Right cardiac atrium (tissue), 5 donors: ENCODE results near the gene FRMD3. TPM values are rescaled to one million over a fixed set of nuclear protein-coding genes. Genes with fewer than 3 reads are reported as not detected.

Source experiments
- ATAC-seq, 2 donors: fragments of 200-7000 bp; cut with Tn5 transposase; one replicate each; pipeline versions ENCODE4 v1.8.0 to v1.9.1; 2020; ENCODE audit warnings: moderate library complexity in 2 of 2, mild to moderate bottlenecking in 1 of 2
- DNase-seq, 3 donors: peaks; one replicate each; pipeline ENCODE4 v3.0.0-alpha.2; 2020
- H3K27ac ChIP-seq: one replicate; pipeline ENCODE4 v1.5.1; 2013; ENCODE audit warnings: mild to moderate bottlenecking, low read length, control low read depth, moderate library complexity
- H3K27me3 ChIP-seq: one replicate; pipeline ENCODE4 v1.6.1; 2013; ENCODE audit not compliant: control insufficient read depth, insufficient read depth
- H3K4me1 ChIP-seq: one replicate; pipeline ENCODE4 v1.6.1; 2013; ENCODE audit warnings: low read length; ENCODE audit not compliant: control insufficient read depth, insufficient read depth
- H3K4me3 ChIP-seq: one replicate; pipeline ENCODE4 v1.5.1; 2013; ENCODE audit warnings: low read length, control low read depth
- H3K9me3 ChIP-seq: one replicate; pipeline ENCODE4 v1.6.1; 2013; ENCODE audit warnings: low read length; ENCODE audit not compliant: control insufficient read depth
- WGBS: extraction: QIAGEN DNeasy Blood & Tissue Kit; methylation state at CpG from one replicate; pipeline ENCODE4 v1.1.7; 2013; 5-methylcytosine and 5-hydroxymethylcytosine counted together
- intact Hi-C, 4 donors: fragments of 100-400 bp; cut with DNase I; formaldehyde crosslinking; loops; one replicate each; pipeline versions ENCODE4 v1.11.0 to v1.14.0; 2022 to 2023
- polyA plus RNA-seq: library from polyadenylated mRNA; stranded (reverse); fragments of 200-250 nt; gene quantifications from one replicate; pipeline ENCODE4 v1.2.3, GENCODE V29; 2013
- total RNA-seq, 4 donors: library from RNA; stranded (reverse); fragmentation: NEBNext Ultra II Directional; extraction: Animal tissue kit (Norgen Biotek cat#: 25700); gene quantifications; one replicate each; pipeline ENCODE4 v1.2.1, GENCODE V29; 2021
- donor health status: healthy with polysubstance abuse.
- donor health status: DM: no; HTN: yes; CAD: no.
- donor health status: DM: no; HTN: no; CAD: no.
- donor health status: DM: no; HTN: yes; CAD: no; lungs with severe emphysema.
- donor health status: DM: yes; HTN: yes; CAD: no.

FRMD3 gene
- total and polyA plus RNA-seq, 5 donors = 34.3 to 75.1 (median 65.7) TPM

DNA sequence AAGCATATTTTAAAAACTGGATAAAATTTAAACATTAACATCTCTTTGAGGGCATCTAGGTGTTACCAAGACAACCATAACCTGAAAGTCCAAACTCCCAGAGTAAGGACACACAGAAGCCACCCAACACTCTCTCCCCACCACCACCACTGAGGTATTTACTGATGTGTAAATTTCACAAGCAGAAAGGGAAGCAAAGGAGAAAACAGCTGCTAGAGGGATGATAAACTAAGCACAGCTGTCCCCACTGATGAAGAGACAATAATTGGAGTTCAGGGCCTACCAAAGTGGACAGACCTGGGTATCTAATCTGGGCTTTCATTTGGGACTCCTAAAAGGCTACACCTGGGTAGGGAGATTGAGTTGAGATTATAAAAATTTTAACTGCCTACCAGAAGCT, 63.6 kb downstream of the FRMD3 start:
- H3K4me1 ChIP-seq = peaks cover 13% of the 10 kb centered on the region
- no peak overlapping the region for H3K4me3 ChIP-seq
- no peak overlapping the region for H3K27ac ChIP-seq
- no peak for ATAC-seq
- intact Hi-C loops = no loop called here
- H3K9me3 ChIP-seq = no peaks in the 10 kb centered on the region
- no peaks in the 10 kb centered on the region for H3K27me3 ChIP-seq
- no peak for DNase-seq

DNA sequence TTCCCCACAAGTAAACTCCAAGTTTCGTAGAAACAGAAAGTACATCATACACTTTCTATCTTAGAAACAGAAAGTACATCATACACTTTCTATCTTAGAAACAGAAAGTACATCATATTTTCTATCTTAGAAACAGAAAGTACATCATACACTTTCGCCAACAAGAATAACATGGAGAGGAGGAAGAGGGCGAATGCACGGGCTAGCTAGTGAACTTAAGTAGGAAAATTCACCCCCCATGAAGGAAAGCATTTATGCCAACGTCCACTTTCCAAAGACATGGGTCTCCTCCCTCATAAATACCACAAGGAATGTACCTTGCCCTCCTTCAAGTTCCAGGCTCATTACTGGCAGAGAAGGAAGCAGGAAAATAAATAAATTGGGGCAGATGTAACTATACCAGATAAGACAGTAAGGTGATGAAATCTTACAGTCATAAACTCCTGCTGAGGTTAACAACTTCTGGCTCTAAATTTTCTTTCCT, 64.7 kb downstream of the FRMD3 start:
- H3K27me3 ChIP-seq = no peaks in the 10 kb centered on the region
- no peak overlapping the region for H3K4me3 ChIP-seq
- 48% methylated on average over 5 of the region's 5 CpGs for WGBS
- peaks cover 13% of the 10 kb centered on the region for H3K4me1 ChIP-seq
- intact Hi-C loops = no loop called here
- ATAC-seq (no peak), DNase-seq (no peak)
- H3K27ac ChIP-seq = no peak overlapping the region
- no peaks in the 10 kb centered on the region for H3K9me3 ChIP-seq

DNA sequence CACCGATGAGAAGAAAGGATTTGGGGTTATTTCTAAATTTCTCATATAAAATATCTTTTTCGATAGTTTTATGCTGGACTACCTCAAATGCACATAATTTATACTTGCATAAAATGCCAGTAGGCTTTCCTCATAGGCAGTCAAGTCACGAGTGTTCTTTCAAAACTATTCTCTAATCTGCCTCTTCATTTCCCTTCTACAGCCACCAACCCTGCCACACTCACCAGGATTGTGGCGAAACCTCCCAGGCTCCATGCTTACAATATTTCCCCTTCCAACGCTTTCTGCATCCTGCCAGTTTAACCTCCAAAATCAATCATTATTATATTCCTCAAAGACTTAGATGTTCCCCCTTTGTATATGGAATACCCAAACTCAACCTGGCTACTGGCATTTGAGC, 65.4 kb downstream of the FRMD3 start:
- DNase-seq (no peak), ATAC-seq (peak in 1 of 2 donors; percentile 12)
- Histone ChIP-seq H3K4me1 (peaks cover 13% of the 10 kb centered on the region), H3K27ac (peak overlapping the region; percentile 28), H3K4me3 (no peak overlapping the region), H3K27me3 (no peaks in the 10 kb centered on the region), H3K9me3 (no peaks in the 10 kb centered on the region)
- intact Hi-C loops = no loop called here
- 80% methylated on average over 5 of the region's 5 CpGs for WGBS

GRCh38 chr9:83472221-83472665, 66.0 kb downstream of the FRMD3 start:
- no peak for DNase-seq
- intact Hi-C loops = no loop called here
- peaks cover 12% of the 10 kb centered on the region for H3K4me1 ChIP-seq

DNA sequence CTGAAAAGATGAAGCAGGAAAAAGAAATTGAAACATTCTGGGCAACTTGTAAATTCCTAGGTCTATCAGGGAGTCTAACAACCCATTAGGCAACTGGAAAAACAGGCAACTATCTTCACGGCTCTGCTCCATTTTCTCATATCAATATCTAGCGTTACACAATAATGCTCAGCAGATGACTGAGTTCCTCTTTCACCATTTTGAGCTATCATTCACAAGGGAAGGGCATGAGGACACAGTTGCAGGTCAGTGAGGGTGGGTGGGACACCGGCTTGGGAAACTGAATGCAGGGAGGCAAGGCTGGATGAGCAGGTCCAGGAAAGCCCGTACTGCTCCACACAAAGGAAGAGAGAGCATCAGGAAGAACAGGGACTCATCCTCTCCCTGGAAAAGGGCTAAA, 67.0 kb downstream of the FRMD3 start:
- WGBS = 83% methylated on average over 4 of the region's 4 CpGs
- Histone ChIP-seq H3K4me3 (no peak overlapping the region), H3K4me1 (peaks cover 12% of the 10 kb centered on the region), H3K27me3 (no peaks in the 10 kb centered on the region), H3K27ac (no peak overlapping the region), H3K9me3 (no peaks in the 10 kb centered on the region)
- ATAC-seq (peak; percentile 10 to 33), DNase-seq (no peak)
- intact Hi-C loops = no loop called here

More at GRCh38 chr9:83472221-83472665, 66.0 kb downstream of the FRMD3 start:
- peak; percentile 68 to 91 for ATAC-seq
- Histone ChIP-seq H3K9me3 (no peaks in the 10 kb centered on the region), H3K27ac (peak overlapping the region; percentile 34), H3K27me3 (no peaks in the 10 kb centered on the region), H3K4me3 (no peak overlapping the region)
- 68% methylated on average over 4 of the region's 4 CpGs for WGBS

DNA sequence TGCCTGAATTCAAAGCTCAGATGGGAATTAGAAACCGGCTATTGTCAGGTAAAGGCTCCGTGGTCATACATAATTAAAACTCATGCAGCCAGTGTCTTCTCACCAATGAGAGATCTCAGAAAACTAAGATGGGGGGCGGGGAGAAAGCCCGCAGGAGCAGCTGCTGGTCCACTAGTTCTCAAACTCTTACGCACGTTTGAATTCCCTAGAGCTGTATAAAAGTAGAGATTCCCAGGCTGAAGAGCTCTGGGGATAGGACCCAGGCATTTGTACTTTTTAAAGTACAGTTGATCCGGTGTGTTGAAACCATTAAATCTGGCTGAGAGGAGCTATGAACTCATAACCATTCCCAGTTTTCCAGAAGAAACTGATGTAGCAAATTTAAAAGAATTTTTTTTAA, 68.5 kb downstream of the FRMD3 start:
- no peak for ATAC-seq
- Histone ChIP-seq H3K9me3 (no peaks in the 10 kb centered on the region), H3K27ac (no peak overlapping the region), H3K27me3 (no peaks in the 10 kb centered on the region), H3K4me3 (no peak overlapping the region), H3K4me1 (peaks cover 12% of the 10 kb centered on the region)
- peak in 1 of 3 donors; percentile 53 for DNase-seq
- intact Hi-C loops = no loop called here
- WGBS = 80% methylated on average over 7 of the region's 7 CpGs

DNA sequence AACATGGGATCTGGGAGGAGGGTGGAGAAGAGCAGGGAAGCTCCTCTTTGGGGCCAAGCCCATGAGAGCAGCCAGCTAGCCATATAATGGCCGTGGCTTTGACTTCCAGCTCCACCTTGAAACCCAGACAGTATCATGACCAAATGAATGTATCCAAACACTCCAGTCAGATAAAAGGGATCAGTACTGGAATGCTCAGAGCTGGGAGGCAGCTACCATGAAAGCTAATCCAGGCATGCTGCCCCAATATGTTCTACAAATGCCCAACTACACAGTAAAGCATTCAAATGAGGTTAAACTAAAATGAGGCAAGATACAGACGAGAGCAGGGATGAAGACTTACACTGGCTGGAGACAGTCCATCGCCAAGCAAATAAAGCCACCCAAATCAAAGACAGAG, 69.4 kb downstream of the FRMD3 start:
- peaks cover 10% of the 10 kb centered on the region for H3K4me1 ChIP-seq
- no peaks in the 10 kb centered on the region for H3K9me3 ChIP-seq
- DNase-seq (no peak), ATAC-seq (no peak)
- H3K4me3 ChIP-seq = no peak overlapping the region
- intact Hi-C loops = no loop called here
- no peaks in the 10 kb centered on the region for H3K27me3 ChIP-seq
- H3K27ac ChIP-seq = no peak overlapping the region
- WGBS = 95% methylated on average over 3 of the region's 3 CpGs

GRCh38 chr9:83466877-83467276, 71.3 kb downstream of the FRMD3 start:
- no peaks in the 10 kb centered on the region for H3K27me3 ChIP-seq
- peaks cover 5% of the 10 kb centered on the region for H3K4me1 ChIP-seq
- ATAC-seq = no peak
- WGBS = 56% methylated on average over 2 of the region's 2 CpGs
- no peak overlapping the region for H3K27ac ChIP-seq
- H3K4me3 ChIP-seq = no peak overlapping the region
- no peaks in the 10 kb centered on the region for H3K9me3 ChIP-seq
- intact Hi-C loops = no loop called here
- no peak for DNase-seq

- peaks cover 2% of the 10 kb centered on the region for H3K4me1 ChIP-seq
- intact Hi-C loops = no loop called here
Measured at GRCh38 chr9:83466351-83466750, 71.8 kb downstream of the FRMD3 start.

GRCh38 chr9:83459830-83460229, 78.4 kb downstream of the FRMD3 start:
- no peaks in the 10 kb centered on the region for H3K4me1 ChIP-seq
- H3K27me3 ChIP-seq = no peaks in the 10 kb centered on the region
- ATAC-seq = no peak
- DNase-seq = no peak
- no peaks in the 10 kb centered on the region for H3K9me3 ChIP-seq
- 84% methylated on average over 4 of the region's 4 CpGs for WGBS
- H3K27ac ChIP-seq = no peak overlapping the region
- intact Hi-C loops = no loop called here
- H3K4me3 ChIP-seq = no peak overlapping the region

More at GRCh38 chr9:83466351-83466750, 71.8 kb downstream of the FRMD3 start:
- Histone ChIP-seq H3K27ac (no peak overlapping the region), H3K9me3 (no peaks in the 10 kb centered on the region), H3K27me3 (no peaks in the 10 kb centered on the region), H3K4me3 (no peak overlapping the region)
- WGBS = 95% methylated on average over 6 of the region's 6 CpGs
- ATAC-seq = no peak
- DNase-seq = no peak

DNA sequence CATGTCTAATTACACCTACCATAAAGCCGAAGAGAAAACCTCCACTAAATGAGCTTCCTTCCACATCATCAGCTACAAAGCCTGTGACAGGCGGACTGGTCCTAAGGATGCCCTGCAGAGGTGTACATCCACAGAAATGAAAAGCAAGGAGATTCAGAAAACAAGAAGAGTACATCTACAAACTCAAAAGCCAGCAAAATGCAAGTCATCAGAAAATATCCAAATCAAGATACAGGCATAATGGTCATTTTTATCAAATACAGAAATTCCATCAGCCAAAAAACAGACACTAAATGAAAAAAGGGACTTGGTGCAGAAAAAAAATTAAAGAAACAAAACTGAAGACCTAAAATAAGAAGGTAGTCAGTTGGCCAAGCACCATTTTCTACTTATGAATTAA, 79.7 kb downstream of the FRMD3 start:
- Histone ChIP-seq H3K4me3 (no peak overlapping the region), H3K27me3 (no peaks in the 10 kb centered on the region), H3K9me3 (no peaks in the 10 kb centered on the region), H3K4me1 (no peaks in the 10 kb centered on the region), H3K27ac (no peak overlapping the region)
- intact Hi-C loops = no loop called here
- DNase-seq (no peak), ATAC-seq (no peak)
- 96% methylated on average over 2 of the region's 2 CpGs for WGBS

DNA sequence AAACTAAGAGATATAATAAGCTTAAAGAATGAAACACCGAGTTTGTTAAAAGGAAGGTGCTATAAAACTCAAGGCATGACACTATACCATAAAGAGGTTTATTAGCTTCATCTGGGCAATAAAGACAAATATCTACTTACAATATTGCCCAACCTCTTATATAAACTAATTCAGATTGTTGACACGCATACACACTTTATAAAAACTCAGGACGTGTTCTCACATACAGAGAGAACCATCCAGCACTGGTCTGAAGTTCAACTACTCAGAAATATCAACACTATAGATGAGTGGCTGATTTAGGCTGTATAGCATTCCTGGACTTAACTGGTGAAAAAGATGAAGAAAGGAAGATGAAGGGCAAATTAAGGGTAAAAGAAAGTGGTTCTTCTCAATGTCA, 81.2 kb downstream of the FRMD3 start:
- no peaks in the 10 kb centered on the region for H3K9me3 ChIP-seq
- intact Hi-C loops = no loop called here
- H3K27ac ChIP-seq = no peak overlapping the region
- 89% methylated on average over 3 of the region's 3 CpGs for WGBS
- no peak for ATAC-seq
- DNase-seq = no peak
- no peaks in the 10 kb centered on the region for H3K27me3 ChIP-seq
- no peak overlapping the region for H3K4me3 ChIP-seq
- H3K4me1 ChIP-seq = no peaks in the 10 kb centered on the region
